ENCODE data around the gene MAP3K12.

- TF ChIP-seq, protein P1, sequence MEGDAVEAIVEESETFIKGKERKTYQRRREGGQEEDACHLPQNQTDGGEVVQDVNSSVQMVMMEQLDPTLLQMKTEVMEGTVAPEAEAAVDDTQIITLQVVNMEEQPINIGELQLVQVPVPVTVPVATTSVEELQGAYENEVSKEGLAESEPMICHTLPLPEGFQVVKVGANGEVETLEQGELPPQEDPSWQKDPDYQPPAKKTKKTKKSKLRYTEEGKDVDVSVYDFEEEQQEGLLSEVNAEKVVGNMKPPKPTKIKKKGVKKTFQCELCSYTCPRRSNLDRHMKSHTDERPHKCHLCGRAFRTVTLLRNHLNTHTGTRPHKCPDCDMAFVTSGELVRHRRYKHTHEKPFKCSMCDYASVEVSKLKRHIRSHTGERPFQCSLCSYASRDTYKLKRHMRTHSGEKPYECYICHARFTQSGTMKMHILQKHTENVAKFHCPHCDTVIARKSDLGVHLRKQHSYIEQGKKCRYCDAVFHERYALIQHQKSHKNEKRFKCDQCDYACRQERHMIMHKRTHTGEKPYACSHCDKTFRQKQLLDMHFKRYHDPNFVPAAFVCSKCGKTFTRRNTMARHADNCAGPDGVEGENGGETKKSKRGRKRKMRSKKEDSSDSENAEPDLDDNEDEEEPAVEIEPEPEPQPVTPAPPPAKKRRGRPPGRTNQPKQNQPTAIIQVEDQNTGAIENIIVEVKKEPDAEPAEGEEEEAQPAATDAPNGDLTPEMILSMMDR (IDR thresholded peaks at IDR 0.05; ENCODE audit: poor library complexity) = peak; percentile 97
- no peak for TF ChIP-seq EZH2phosphoT487 (IDR thresholded peaks at IDR 0.05; ENCODE audit: low read depth, severe bottlenecking, unreplicated experiment)
These were observed 9.4 kb upstream of the MAP3K12 start for GRCh38 chr12:53508534-53509170.

Data from hepatocyte (in vitro differentiated cells).